Spleen (tissue), 7 donors: ENCODE measurements around the gene RBM5.

Experiments used
- CTCF ChIP-seq, 11 experiments: fragments of 200-600 bp in 7 of 11; fragments of 450-650 bp in 4 of 11; sonication (generic) in 4 of 11; IDR thresholded peaks in 8 of 11; conservative IDR thresholded peaks in 3 of 11; 1 replicate in 7 of 11; 2 replicates in 4 of 11; pipeline versions ENCODE4 v1.4.0 to v1.8.0; 2016 to 2021; ENCODE audit warnings: antibody characterized with exemption in 11 of 11, inconsistent platforms in 4 of 11, mild to moderate bottlenecking in 1 of 11
- POLR2A ChIP-seq, 3 donors: fragments of 450-650 bp; IDR thresholded peaks; one replicate each; pipeline ENCODE4 v1.5.1; 2017; ENCODE audit warnings: antibody characterized with exemption in 3 of 3, mild to moderate bottlenecking in 1 of 3
- POLR2AphosphoS5 ChIP-seq, 3 donors: sonication (generic); formaldehyde crosslinking; IDR thresholded peaks; one replicate each; pipeline ENCODE4 v1.5.1; 2017; ENCODE audit warnings: antibody characterized with exemption in 3 of 3
- donor health status: DM: no; HTN: no; CAD: no; lungs with moderate emphysema.
- donor health status: DM: no; HTN: no; CAD: no.
- donor health status: DM: no; HTN: no; CAD: no.

GRCh38 chr3:50095352-50095998 lies 6.8 kb downstream of the RBM5 start:
- no peak for TF ChIP-seq CTCF (IDR thresholded peaks at IDR 0.05 in 8 of 11, conservative IDR thresholded peaks at IDR 0.05 in 3 of 11)
- TF ChIP-seq POLR2A (IDR thresholded peaks at IDR 0.05), result no peak
- no peak for TF ChIP-seq POLR2AphosphoS5 (IDR thresholded peaks at IDR 0.05)
